Measurements from ENCODE around the gene LHFPL6. TPM values are rescaled to one million over a fixed set of nuclear protein-coding genes. Genes with fewer than 3 reads are reported as not detected.
A peak's percentile ranks its signal among the peaks of the same experiment; 100 is the strongest.

LHFPL6 gene
- total and polyA plus RNA-seq, 2 experiments from 2014 or later, result 7.8 to 9.5 TPM

GRCh38 chr13:39566216-39566869 is 36.6 kb downstream of the LHFPL6 start:
- no peaks in the 10 kb centered on the region for H4K20me1 ChIP-seq (replicated peaks; ENCODE audit: insufficient read depth)
- H3K4me3 ChIP-seq, result no peak overlapping the region
- H3K36me3 Mint-ChIP-seq (ENCODE audit: low read depth), result no peaks in the 10 kb centered on the region
- H3K27me3 ChIP-seq (ENCODE audit: insufficient read depth), result no peaks in the 10 kb centered on the region
- no peak overlapping the region for H3K4me3 Mint-ChIP-seq
- H3K9me2 ChIP-seq (ENCODE audit: insufficient read depth), result no peaks in the 10 kb centered on the region
- H3K4me2 ChIP-seq, result peak overlapping the region; percentile 5; the same call in 1 of the 2 replicates
- TF ChIP-seq CTCF (conservative IDR thresholded peaks at IDR 0.05; ENCODE audit: low read depth in 2 of 2) (no peak), JUNB (IDR thresholded peaks at IDR 0.05; ENCODE audit: unreplicated experiment) (no peak), POLR2AphosphoS5 (IDR thresholded peaks at IDR 0.05; ENCODE audit: low read depth) (no peak), STAT1 (IDR thresholded peaks at IDR 0.05; ENCODE audit: unreplicated experiment) (no peak), EZH2 (IDR thresholded peaks at IDR 0.05; ENCODE audit: low read depth, unreplicated experiment) (no peak), ETS1 (IDR thresholded peaks at IDR 0.05) (no peak), CREB1 (CRISPR knock-in tag; IDR thresholded peaks at IDR 0.05; ENCODE audit: low read depth) (no peak), ZNF114 (CRISPR knock-in tag; IDR thresholded peaks at IDR 0.05) (no peak), REST (IDR thresholded peaks at IDR 0.05; ENCODE audit: unreplicated experiment) (no peak), NANOG (IDR thresholded peaks at IDR 0.05; ENCODE audit: borderline replicate concordance) (no peak), ZNF462 (CRISPR knock-in tag; IDR thresholded peaks at IDR 0.05) (no peak), EZH2phosphoT487 (IDR thresholded peaks at IDR 0.05; ENCODE audit: unreplicated experiment) (no peak), ZNF331 (CRISPR knock-in tag; IDR thresholded peaks at IDR 0.05; ENCODE audit: low read depth) (no peak)
- H3K27ac Mint-ChIP-seq, result peak overlapping the region; percentile 95; the same call in 1 of the 2 replicates
- H3K36me3 ChIP-seq (ENCODE audit: insufficient read depth), result no peaks in the 10 kb centered on the region
- H3K79me2 ChIP-seq (replicated peaks; ENCODE audit: insufficient read depth), result no peaks in the 10 kb centered on the region
- ATAC-seq, result peak; percentile 20; the same call in 2 of the 3 replicates
- no peak for DNase-seq (ENCODE audit: low spot score)
- peaks cover 27% of the 10 kb centered on the region for H3K4me1 ChIP-seq (ENCODE audit: insufficient read depth)
- no peak overlapping the region for H2AFZ ChIP-seq
- no peaks in the 10 kb centered on the region for H3F3A ChIP-seq (replicated peaks; ENCODE audit: low read depth)
- H3K27me3 Mint-ChIP-seq (ENCODE audit: insufficient read depth, low read depth, poor library complexity), result peaks cover 4% of the 10 kb centered on the region
- H3K9me3 Mint-ChIP-seq, result peaks cover 2% of the 10 kb centered on the region; the same call in 2 of the 3 replicates
- peaks cover 36% of the 10 kb centered on the region for H3K4me1 Mint-ChIP-seq
- H3K27ac ChIP-seq (ENCODE audit: low read depth), result peak overlapping the region; percentile 60; the same call in 1 of the 2 replicates

Data from GM23338 (cell line).